Neutrophil (primary cell): Measurements from ENCODE around the gene BSPRY.

Experiments used
- H3K27ac ChIP-seq: fragments of 200-600 bp; sonication (generic); 2 replicates; pipeline ENCODE4 v1.5.1; 2016; ENCODE audit warnings: mild to moderate bottlenecking, moderate library complexity
- H3K27me3 ChIP-seq: fragments of 200-600 bp; sonication (generic); 2 replicates; pipeline ENCODE4 v1.6.0; 2016; ENCODE audit warnings: mild to moderate bottlenecking
- H3K36me3 ChIP-seq: fragments of 200-600 bp; sonication (generic); 2 replicates; pipeline ENCODE4 v1.5.1; 2017
- H3K4me1 ChIP-seq, 2 experiments: fragments of 200-600 bp in 1 of 2; sonication (generic) in 1 of 2; 1 replicate in 1 of 2; 2 replicates in 1 of 2; pipeline versions ENCODE4 v1.5.1 to v1.6.1; 2013 to 2016; ENCODE audit warnings: low read depth in 1 of 2, low read length in 1 of 2, mild to moderate bottlenecking in 1 of 2, moderate library complexity in 1 of 2; ENCODE audit not compliant: control insufficient read depth in 1 of 2, insufficient read depth in 1 of 2
- H3K4me3 ChIP-seq, 2 experiments: fragments of 200-600 bp in 1 of 2; sonication (generic) in 1 of 2; 1 replicate in 1 of 2; 2 replicates in 1 of 2; pipeline ENCODE4 v1.5.1; 2013 to 2016; ENCODE audit warnings: low read depth in 1 of 2, low read length in 1 of 2, mild to moderate bottlenecking in 1 of 2, moderate library complexity in 1 of 2
- H3K9me3 ChIP-seq: fragments of 200-600 bp; sonication (generic); 2 replicates; pipeline ENCODE4 v1.5.1; 2016
- CTCF ChIP-seq: fragments of 200-600 bp; sonication (generic); IDR thresholded peaks from 2 replicates; pipeline ENCODE4 v1.5.1; 2016; ENCODE audit warnings: antibody characterized with exemption

BSPRY gene

DNA sequence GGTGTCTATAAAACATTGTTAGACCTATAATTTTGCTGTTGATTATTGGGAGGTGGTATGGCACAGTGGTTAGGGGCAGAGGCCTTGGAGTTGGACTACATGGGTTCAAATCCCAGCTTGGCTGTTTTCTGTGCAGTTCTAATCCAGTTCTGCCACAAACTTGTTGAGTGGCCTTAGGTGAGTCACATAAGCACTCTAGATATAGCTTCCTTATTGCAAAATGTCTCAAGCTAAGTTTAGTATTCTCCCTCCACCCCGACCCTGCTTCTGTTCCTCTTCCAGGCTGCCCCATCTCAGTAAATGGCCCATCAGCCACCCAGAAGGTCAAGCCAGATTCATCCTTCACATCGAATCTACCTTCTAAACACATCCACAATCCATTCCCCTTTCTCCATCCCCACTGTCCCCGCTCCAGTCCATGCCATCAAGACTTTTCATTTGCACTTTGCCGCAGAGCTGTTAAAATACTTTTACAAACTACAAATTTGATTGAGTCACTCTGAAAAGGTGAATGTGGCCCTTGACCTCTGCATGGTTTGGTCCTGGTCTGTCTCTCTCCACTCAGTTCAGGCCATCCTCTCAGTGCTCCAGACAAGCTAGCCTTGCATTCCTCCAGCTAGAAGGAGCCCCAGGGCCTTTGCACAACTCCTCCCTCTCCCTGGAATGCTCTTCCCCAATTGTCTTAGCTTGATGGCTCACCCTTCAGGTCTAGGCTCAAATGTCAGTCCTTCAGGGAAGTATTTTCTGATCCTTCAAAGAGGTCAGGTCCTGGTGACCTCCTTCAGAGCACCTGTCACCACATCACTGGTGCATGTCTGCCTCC lies 37.4 kb downstream of the BSPRY start:
- Histone ChIP-seq H3K27ac (no peak overlapping the region), H3K4me1 (no peaks in the 10 kb centered on the region), H3K27me3 (no peaks in the 10 kb centered on the region), H3K36me3 (peaks cover 65% of the 10 kb centered on the region), H3K4me3 (no peak overlapping the region), H3K9me3 (no peaks in the 10 kb centered on the region)
- no peak for TF ChIP-seq CTCF

GRCh38 chr9:113387560-113388230 lies 38.4 kb downstream of the BSPRY start:
- H3K9me3 ChIP-seq, result no peaks in the 10 kb centered on the region
- no peak overlapping the region for H3K4me3 ChIP-seq
- TF ChIP-seq CTCF, result no peak
- peaks cover 74% of the 10 kb centered on the region for H3K36me3 ChIP-seq
- no peaks in the 10 kb centered on the region for H3K4me1 ChIP-seq
- no peak overlapping the region for H3K27ac ChIP-seq
- no peaks in the 10 kb centered on the region for H3K27me3 ChIP-seq

- Histone ChIP-seq H3K27me3 (no peaks in the 10 kb centered on the region), H3K4me1 (no peaks in the 10 kb centered on the region), H3K36me3 (peaks cover 83% of the 10 kb centered on the region), H3K4me3 (no peak overlapping the region), H3K27ac (no peak overlapping the region), H3K9me3 (no peaks in the 10 kb centered on the region)
- TF ChIP-seq CTCF, result no peak
Observed at GRCh38 chr9:113388833-113389232, 39.5 kb downstream of the BSPRY start.

- peaks cover 83% of the 10 kb centered on the region for H3K36me3 ChIP-seq
Observed at GRCh38 chr9:113389451-113389850, 40.1 kb downstream of the BSPRY start.

More at GRCh38 chr9:113389451-113389850, 40.1 kb downstream of the BSPRY start:
- Histone ChIP-seq H3K27ac (no peak overlapping the region), H3K4me3 (no peak overlapping the region), H3K9me3 (no peaks in the 10 kb centered on the region), H3K27me3 (no peaks in the 10 kb centered on the region), H3K4me1 (no peaks in the 10 kb centered on the region)
- no peak for TF ChIP-seq CTCF
